NCI-H446 (cell line): ENCODE data around the gene TMEM61.
A peak's percentile ranks its signal among the peaks of the same experiment; 100 is the strongest.
"Not testable (repeated sequence)": the region's sequence is repeated elsewhere in the genome, so short reads cannot be mapped to it uniquely, and the experiment has no call there.

Experiments
- DNase-seq, 2 experiments: peaks; one replicate each; lab custom pipeline; 2025; lab: John Stamatoyannopoulos, UW

Gene TMEM61

DNA sequence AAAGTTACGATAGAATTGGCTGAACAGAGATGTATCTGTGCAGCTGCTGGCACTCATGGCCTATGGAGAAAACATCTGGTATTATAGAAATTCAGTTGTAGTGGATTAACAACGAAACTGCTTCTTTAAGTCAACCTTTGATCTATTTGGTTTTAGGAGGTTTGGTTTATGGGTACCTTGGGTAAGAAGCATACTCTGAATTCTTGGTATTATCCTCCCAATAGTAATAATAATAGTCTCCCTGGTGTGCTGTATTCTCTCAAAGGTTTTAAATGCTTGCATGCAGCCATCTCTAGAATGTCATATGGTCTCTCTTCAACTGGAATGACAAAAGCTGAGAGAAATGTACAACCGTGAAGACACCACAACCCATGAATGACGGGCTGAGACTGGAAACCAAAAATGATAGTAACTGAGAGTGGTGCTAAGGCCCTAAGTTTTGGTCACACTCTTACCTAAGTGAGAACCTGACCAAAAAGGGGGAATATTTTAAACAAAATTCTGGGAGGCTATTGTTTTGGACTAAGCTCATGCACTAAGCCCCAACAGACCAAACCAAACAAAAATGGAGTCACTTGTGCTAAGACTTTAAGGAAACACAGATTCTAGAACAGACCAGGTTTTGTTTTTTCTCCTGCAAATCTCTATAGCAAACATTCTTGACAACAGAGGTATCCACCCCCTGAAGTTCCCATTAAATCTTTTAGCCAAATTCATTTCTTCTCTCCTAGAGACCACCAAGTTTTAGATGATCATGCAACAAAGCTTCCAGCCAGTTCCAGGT is 17.6 kb upstream of the TMEM61 start:
- no peak for DNase-seq

DNA sequence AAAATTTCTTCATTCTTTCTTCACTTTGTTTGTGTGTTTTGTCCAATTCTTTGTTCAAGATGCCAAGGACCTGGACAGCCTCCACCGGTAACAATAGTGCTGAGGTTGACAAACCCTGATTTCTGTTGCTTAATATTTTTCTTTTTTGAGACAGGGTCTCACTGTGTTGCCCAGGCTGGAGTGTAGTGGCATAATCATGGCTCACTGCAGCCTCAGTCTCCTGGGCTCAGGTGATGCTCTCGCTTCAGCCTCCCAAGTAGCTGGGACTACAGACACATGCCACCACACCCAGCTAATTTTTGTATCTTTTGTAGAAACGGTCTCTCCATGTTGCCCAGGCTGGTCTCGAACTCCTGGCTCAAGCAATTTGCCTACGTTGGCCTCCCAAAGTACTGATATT is 16.6 kb upstream of the TMEM61 start:
- not testable (repeated sequence) for DNase-seq

GRCh38 chr1:54965624-54966340 is 14.6 kb upstream of the TMEM61 start:
- peak; percentile 39 to 48 for DNase-seq

GRCh38 chr1:54967372-54967771 is 13.1 kb upstream of the TMEM61 start:
- DNase-seq, result no peak

GRCh38 chr1:54968551-54968950 is 11.9 kb upstream of the TMEM61 start:
- DNase-seq, result peak in 1 of 2 experiments; percentile 27

DNA sequence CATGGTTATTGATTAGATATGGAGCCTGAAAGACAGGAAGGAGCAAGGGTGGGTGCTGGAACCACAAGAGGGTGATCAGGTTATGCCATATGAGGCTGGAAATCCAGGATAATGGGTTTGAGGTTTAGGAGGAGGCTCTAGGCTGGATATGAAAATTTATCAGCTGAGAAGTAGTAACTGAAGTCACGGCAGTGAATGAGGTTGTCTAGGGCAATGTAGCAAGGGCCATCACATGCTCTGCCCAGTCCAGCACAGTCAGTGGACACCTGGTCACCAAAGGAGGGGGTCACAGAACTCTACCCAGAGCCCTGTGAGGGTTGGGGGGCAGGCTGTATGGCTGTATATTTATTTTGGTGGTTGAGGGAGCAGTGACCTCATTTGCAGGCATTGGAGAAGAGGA is 10.5 kb upstream of the TMEM61 start:
- no peak for DNase-seq

GRCh38 chr1:54970901-54971300 is 9.5 kb upstream of the TMEM61 start:
- no peak for DNase-seq

GRCh38 chr1:54971317-54971791 is 9.1 kb upstream of the TMEM61 start:
- DNase-seq, result no peak

GRCh38 chr1:54972436-54972835 is 8.0 kb upstream of the TMEM61 start:
- no peak for DNase-seq

DNA sequence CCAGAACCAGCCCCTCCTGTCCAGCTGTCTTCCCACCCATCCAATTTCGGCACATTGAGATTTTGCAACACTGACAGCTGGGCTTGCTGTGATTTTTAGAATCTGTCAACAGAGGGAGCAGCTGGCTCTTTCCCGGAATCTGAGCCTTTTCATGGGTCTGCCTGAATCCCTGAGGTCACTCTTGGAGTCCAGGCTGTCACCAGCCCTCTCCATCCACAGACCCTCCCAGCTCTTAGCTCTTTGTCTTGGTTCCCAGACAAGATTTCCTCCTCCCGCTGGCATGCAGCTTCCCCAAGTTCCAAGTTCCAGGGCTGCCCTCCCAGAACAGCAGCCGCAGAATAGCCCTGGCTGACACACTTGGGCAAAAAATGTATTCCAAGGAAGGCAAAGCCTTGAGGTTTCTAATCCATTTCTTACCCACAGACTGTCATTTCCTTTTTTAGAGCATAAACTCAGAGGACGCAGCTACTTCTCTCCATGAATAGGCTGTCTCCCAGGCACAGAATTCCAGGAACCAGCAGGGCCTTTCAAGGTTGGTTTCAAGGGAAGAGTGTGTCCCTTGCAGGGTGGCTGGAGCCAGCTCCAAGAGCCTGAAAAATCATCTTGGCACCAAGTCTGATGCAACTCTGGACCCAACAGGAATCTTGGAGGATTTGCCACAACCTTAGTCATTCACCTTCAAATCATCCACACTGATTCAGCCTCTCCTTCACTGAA is 7.1 kb upstream of the TMEM61 start:
- peak in 1 of 2 experiments; percentile 46 for DNase-seq

GRCh38 chr1:54975356-54976108 is 4.9 kb upstream of the TMEM61 start:
- no peak for DNase-seq

DNA sequence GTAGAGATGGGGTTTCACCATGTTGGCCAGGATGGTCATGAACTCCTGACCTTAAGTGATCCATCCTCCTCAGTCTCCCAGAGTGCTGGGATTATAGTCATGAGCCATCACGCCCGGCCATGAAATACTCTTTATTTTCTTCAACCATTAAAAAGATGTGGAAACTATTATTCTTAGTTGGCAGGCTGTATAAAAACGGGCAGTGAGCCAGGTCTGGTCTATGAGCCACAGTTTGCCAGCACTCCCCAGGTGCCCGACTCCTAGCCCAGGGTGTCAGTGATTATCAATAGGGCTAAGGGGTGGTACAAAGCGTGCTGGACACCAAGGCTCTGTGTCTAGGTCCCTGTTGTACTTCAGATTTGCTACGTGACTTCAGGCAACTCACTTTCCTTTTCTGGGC is 3.7 kb upstream of the TMEM61 start:
- peak in 1 of 2 experiments; percentile 20 for DNase-seq

DNA sequence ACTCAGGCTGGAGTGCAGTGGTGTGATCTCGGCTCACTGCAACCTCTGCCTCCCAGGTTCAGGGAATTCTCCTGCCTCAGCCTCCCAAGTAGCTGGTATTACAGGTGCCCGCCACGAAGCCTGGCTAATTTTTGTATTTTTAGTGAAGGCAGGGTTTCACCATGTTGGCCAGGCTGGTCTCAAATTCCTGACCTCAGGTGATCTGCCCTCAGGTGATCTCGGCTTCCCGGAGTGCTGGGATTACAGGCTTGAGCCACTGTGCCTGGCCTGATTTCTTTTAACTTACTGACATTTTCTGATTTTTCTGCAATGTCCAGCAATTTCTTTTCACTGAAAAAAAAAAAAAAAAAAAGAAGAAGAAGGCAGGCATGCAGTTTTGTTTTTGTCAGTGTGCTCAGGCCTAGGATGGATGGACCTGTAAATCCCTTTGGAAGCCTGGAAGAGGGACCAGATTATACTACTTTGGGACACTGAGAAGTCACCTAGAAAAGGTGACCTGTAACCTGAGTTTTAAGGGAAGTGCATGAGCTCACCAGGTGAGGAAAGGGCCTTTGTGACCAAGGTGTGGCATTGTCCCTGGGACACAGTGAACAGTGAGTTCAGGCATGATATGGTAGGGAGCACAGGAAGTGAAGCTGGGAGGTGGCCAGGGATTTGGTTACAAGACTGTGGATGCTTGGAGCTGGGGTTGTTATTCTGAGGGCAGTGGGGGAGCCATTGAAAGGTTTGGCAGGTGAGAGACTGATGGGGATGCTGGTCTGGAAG is 2.7 kb upstream of the TMEM61 start:
- DNase-seq, result no peak

- DNase-seq, result no peak
These were observed 1.7 kb upstream of the TMEM61 start for GRCh38 chr1:54978528-54979326.

DNA sequence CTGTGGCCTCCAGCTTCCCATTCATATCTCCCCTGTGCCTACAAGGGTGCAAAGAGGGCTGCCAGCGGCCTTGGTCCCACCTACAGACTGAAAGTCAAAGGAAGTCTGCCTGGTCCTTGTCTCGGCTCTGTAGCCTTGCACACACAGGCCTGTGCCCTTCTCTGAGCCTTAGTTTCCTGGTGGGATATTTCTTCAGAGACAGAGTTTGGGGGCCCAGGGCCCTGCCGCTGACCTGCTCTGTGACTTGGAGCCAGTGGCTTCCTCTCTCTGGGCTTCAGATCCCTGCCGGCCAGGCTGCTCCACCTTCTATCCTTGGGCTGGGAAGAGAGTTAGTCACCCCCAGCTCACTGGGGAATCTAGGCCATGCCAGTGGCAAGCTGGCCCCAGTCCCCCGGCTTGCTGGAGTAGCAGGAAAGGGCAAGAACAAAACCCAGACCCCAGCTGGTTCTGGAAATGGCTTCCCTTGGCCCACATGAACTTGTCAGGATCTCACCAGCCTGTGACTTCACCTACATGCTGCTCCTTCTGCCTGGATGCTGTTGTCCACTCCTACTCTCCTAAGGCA is 1.0 kb upstream of the TMEM61 start:
- DNase-seq, result no peak

DNA sequence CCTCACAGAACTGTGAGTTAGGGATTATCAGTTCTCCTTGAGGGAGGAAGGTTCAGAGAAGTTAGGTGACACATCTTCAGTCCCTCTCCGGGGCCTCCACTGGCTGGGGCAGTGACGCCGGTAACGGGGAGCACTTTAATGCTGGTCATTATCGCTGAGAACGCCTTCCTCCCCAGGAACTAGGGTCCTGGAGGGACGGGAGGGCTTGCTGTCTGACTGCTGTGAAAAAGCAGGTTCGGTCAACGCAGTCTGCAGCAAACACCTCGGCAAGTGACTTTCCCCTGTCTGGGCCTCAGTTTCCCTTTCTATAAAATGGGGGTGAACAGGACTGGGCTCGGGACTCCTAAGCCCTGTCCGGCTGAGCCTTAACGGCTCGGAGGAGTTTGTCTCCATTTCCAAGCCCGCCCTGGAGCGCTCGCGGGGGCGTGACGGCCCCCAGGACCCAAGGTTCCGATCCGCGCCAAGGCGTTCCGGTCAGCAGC is 341 bp upstream of the TMEM61 start:
- DNase-seq, result no peak

DNA sequence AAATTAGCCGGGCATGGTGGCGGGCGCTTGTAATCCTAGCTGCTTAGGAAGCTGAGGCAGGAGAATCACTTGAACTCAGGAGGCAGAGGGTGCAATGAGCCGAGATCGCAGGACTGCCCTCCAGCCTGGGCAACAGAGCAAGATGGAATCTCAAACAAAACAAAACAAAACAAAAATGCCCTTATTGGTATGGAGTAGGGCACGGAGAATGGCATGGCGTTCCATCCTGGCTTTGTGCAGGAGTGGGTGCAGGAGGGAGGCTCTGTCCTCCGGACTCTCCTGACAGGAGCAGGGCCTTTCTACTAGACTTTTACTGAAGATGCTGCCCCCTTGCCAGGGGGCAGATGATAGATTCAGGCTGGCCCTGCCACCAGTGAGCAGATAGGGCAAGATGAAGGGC is 1.0 kb downstream of the TMEM61 start:
- DNase-seq, result no peak

DNA sequence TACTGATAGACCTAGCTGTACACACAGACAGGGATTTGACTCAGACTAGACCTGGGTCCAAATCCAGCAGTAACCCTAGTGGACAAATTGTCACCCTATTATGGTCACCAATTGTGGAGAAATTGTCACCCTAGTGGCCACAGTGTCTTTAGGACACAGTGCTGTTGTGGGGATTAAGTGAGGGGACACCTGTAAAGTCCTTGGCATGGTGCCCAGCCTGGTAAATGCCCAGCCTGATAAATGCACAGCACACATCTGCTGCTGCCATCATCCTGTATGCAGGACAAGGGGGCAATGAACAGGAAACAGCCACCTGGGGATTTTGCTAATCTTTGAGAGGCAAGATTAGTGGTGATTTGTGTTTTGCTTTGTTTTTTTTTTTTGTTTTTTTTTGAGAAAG is 2.3 kb downstream of the TMEM61 start:
- DNase-seq, result no peak

DNA sequence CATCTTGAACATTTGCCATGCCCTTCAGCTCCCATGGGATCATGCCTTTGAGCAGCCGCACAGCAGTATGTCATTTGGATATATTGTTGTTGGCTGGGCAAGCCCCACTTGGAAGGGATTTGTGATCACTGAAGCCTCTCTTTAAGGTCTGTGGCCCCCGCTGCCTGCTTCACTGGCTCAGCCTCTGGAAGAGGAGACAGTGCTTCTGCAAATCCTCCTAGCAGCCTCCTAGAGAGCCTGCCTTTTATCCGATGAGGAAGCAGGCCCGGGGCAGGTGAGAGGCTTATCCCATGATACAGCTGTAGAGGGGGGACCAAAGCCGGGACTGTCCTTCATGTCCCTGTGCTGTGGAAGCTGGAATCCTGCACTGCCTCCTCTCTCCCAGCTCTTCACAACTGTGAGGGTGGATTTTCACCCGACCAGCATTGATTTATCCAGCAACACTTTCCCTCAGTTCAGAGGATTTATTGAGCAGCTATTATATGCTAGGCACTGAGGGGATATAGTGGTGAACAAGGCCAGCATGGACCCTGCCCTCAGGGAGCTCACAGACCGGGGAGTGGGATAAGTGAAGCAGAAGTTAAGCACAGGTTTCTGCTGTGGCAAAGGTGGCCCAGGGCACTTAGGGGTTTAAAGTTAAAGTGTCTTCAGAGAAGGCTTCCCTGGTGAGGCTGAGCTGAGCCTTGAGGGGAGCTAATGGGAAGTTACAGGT is 3.9 kb downstream of the TMEM61 start:
- peak; percentile 5 to 55 for DNase-seq
